WI38 (cell line): ENCODE results near the gene BBOX1.
"Not testable (repeated sequence)": the region's sequence is repeated elsewhere in the genome, so short reads cannot be mapped to it uniquely, and the experiment has no call there.

Source experiments
- H3K4me3 ChIP-seq: 2 replicates; pipeline ENCODE4 v1.5.1; 2011; ENCODE audit warnings: low read depth, mild to moderate bottlenecking, control low read depth, low read length
- TF ChIP-seq, protein P1 (sequence below): IDR thresholded peaks from 2 replicates; pipeline ENCODE4 v1.5.1; 2012; ENCODE audit warnings: low read depth, mild to moderate bottlenecking, control low read depth, low read length

Gene BBOX1

DNA sequence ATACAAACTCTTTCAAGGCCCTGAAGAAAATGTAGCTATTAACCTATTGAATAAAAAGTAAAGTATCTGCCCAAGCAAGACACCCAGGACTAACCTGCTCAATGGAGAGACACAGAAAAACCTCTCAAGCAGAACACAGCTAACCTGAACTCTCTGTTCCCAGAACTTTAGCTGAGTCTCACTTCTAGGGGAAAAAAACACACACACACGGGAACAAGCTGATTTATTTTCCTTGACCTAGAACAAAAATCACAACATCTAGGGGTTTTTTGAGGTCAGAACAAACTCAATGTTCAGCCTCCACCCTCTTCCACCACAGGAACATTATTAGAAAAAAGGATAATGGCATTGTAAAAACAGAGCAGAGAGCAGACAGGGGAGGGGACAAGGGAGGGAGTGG lies 121.6 kb downstream of the BBOX1 start:
- TF ChIP-seq, protein P1, sequence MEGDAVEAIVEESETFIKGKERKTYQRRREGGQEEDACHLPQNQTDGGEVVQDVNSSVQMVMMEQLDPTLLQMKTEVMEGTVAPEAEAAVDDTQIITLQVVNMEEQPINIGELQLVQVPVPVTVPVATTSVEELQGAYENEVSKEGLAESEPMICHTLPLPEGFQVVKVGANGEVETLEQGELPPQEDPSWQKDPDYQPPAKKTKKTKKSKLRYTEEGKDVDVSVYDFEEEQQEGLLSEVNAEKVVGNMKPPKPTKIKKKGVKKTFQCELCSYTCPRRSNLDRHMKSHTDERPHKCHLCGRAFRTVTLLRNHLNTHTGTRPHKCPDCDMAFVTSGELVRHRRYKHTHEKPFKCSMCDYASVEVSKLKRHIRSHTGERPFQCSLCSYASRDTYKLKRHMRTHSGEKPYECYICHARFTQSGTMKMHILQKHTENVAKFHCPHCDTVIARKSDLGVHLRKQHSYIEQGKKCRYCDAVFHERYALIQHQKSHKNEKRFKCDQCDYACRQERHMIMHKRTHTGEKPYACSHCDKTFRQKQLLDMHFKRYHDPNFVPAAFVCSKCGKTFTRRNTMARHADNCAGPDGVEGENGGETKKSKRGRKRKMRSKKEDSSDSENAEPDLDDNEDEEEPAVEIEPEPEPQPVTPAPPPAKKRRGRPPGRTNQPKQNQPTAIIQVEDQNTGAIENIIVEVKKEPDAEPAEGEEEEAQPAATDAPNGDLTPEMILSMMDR, result no peak
- no peak overlapping the region for H3K4me3 ChIP-seq

DNA sequence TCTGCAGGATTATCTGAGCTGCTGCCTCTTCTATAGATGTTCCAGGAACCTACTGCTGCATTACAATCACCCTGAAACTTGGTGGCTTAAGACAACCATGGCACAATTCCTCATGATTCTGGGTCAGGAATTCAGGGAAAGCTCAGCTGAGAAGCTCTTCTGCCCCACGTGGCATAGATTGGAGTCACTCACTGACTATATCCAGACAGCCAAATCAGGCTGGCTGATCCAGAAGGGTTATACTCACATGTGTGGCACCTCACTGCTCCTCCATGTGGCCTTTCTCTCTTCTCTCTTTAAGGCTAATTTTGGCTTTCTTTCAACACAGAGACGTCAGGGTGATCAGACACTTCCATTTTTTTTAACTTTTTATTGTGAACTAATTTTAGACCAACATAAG lies 125.5 kb downstream of the BBOX1 start:
- no peak overlapping the region for H3K4me3 ChIP-seq
- TF ChIP-seq, protein P1, result no peak

DNA sequence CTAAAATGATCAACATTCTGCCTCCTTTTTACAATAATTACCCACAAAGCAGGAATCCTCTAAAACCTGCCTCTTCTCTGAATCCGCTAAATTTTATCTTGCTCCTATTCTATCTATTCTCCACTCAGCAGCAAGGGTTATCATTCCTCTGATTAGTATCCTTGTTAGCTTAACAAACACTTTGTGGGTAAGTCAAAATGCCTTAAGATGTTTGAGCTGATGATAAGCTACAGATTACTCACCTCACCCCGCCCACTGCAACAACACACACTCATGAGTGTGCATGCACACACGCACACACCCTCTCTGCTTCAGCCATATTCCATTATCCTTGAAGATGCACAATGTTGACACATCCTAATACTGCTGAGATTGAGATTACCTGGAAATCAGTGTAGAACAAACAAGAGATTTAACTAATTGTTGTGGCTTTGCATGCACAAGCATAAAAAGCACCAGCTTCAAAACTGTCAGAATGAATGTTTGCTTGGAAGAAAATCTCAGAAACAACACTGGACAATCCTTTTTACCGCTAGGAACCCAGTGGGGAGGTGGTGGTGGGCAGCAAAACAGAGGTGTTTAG lies 130.9 kb downstream of the BBOX1 start:
- H3K4me3 ChIP-seq, result no peak overlapping the region
- TF ChIP-seq, protein P1, result no peak

DNA sequence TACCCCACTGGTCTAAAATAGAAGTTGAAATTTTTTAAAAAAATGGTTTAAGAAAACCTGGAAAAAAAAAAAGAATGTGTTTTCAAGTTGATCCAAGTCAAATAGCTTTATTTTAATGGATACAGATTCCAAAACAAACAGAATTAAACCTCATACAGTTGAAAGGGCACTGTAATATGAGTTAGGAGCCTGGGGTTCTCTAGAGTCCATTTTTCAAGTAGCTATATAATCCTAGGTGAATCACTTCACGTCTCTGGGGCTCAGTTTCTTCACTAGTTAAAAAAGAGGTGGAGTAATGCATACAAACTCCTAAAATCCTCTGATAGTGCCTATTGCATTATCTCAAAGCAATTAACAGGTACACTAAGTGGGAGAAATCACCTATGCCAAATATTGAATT lies 132.9 kb downstream of the BBOX1 start:
- TF ChIP-seq, protein P1, result no peak
- no peak overlapping the region for H3K4me3 ChIP-seq

DNA sequence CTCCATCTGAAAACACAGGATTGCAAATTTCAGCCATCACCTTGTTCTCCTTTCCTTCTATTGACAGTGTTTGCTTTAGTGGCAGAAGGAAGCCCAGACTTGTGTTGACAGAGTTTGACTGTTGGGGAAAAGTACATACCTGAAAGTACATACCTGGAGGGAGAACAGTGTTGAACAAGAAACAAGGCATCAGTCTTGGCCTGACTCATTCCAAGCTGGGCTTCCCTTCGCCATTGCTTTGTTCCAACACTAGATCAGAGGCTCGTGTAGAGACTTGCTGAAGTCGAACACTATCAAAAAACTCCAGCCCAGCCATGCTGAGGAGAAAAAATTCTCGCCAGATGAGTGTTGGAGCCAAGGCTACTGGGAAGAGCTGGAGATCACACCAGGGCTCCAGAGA lies 133.4 kb downstream of the BBOX1 start:
- H3K4me3 ChIP-seq, result no peak overlapping the region
- TF ChIP-seq, protein P1, result no peak

DNA sequence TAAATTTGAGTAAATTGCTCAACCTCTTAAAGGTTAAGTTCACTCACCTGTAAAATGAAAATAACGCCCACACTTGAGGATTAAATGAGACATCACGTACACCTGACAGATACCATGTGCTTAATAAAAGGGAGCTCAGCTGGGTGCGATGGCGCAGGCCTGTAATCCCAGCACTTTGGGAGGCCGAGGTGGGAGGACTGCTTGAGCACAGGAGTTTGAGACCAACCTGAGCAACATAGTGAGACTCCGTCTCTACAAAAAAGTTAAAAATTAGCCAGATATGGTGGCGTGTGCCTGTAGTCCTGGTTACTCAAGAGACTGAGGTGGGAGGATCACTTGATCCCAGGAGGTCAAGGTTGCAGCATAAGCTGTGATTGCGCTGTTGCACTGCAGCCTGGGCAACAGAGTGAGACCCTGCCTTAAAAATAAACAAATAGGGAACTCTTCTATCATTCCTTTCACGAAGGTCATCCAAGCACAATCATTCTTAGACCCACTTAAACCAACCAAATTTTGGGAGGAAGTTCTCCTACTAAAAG lies 134.1 kb downstream of the BBOX1 start:
- TF ChIP-seq, protein P1, result no peak
- H3K4me3 ChIP-seq, result no peak overlapping the region

DNA sequence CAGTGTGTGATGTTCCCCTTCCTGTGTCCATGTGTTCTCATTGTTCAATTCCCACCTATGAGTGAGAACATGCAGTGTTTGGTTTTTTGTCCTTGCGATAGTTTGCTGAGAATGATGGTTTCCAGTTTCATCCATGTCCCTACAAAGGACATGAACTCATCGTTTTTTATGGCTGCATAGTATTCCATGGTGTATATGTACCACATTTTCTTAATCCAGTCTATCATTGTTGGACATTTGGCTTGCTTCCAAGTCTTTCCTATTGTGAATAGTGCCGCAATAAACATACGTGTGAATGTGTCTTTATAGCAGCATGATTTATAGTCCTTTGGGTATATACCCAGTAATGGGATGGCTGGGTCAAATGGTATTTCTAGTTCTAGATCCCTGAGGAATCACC lies 134.9 kb downstream of the BBOX1 start:
- not testable (repeated sequence) for H3K4me3 ChIP-seq
